Fibroblast of pulmonary artery (primary cell): ENCODE measurements around the gene MS4A13.

Experiments used
- DNase-seq: peaks from one replicate; pipeline ENCODE4 v3.0.0-alpha.2; 2010; ENCODE audit warnings: low read depth
- H3K4me3 ChIP-seq: replicated peaks from 2 replicates; pipeline ENCODE4 v1.5.1; 2011; ENCODE audit warnings: low read depth, mild to moderate bottlenecking, control low read depth, low read length, moderate library complexity
- CTCF ChIP-seq: IDR thresholded peaks from 2 replicates; pipeline ENCODE4 v1.5.1; 2011; ENCODE audit warnings: mild to moderate bottlenecking, control low read depth, low read length, inconsistent platforms; ENCODE audit errors: missing control alignments

MS4A13 gene

DNA sequence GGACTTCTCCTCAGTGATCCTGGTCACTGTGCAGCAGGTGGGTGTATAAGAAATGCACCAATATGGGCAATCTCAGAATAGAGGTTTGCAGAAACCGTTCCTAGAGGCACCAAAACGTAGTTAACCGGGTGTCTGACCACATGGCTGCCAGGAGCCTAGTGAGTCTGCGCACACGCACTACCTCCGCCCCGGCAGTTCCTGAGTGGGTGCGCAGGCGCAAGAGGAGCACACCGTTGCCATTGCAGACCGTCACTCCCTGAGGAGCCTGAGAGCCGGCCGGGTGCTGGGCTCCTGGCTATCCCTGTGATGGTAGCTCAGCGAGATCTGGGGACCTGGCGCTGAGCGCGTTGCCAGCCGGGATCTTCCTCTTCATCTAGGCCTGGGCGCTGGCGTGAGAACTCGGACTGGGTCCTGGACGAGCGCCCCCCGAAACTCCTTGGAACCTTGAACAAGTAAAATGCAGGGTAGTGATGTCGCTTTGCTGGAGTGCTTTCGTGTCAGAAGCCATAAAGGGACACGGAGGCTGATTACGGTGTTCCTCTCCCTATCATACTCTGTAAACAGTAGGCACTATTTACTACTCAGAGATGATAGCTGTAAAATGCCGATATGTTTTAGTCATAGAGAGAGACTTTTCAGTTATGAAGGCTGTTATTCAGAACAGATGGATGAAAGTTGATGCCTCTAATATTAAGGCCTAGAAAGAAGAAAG lies at the start of gene MS4A13:
Gene MS4A13, plus strand, starts transcription at position 249 of the 712 bp plus-strand sequence. CDS start 2,692 bp downstream, outside the sequence.
- no peak for DNase-seq
- H3K4me3 ChIP-seq = no peak within 1 kb of the TSS
- no peak for TF ChIP-seq CTCF

DNA sequence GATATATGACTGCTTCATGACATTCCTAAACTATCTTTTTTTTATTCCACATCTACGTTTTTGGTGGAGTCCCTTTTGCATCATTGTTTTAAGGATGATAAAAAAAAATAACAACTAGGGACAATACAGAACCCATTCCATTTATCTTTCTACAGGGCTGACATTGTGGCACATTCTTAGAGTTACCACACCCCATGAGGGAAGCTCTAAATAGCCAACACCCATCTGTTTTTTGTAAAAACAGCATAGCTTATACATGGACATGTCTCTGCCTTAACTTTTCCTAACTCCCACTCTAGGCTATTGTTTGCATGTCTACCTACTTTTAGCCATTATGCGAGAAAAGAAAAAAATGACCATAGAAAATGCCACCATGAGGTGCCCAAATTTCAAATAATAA lies 46.4 kb upstream of the MS4A13 start:
- no peak overlapping the region for H3K4me3 ChIP-seq
- no peak for TF ChIP-seq CTCF
- no peak for DNase-seq

DNA sequence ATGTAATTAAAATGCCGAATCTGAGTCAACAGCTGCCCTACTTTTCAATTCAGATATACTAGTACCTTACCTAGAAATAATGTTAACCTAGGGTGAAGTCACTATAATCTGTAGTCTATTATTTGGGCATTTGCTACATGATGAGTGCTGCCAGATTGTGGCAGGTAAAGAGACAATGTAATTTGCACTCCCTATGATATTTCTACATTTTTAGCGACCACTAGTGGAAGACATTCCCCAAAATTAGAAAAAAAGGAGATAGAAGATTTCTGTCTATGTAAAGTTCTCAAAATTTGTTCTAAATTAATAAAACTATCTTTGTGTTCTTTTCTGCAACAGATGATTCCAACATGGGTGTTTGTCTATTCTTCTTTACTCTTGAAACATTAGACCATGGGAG lies 45.5 kb upstream of the MS4A13 start:
- no peak for TF ChIP-seq CTCF
- DNase-seq = no peak
- no peak overlapping the region for H3K4me3 ChIP-seq

GRCh38 chr11:60477035-60477445 lies 38.2 kb upstream of the MS4A13 start:
- H3K4me3 ChIP-seq = no peak overlapping the region
- no peak for TF ChIP-seq CTCF
- no peak for DNase-seq

DNA sequence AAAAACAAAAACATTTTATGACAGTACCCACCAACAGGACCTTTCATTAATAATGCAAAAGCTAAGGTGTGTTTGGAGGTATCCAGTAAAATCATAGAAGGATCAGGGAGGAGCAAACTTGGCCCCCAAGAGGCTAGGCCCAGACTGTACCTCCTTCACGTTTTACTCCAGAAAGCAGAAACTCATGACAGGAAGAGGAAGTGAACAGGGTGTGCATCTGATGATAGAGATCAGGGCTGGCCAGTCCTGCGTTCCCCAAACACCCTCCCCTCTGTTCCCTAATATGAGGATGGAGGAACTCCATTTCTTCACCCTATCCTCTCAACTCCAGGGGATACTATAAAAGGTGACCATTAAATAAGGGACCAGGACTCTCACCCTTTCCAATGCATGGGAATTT lies 32.8 kb upstream of the MS4A13 start:
- H3K4me3 ChIP-seq = no peak overlapping the region
- TF ChIP-seq CTCF = no peak
- no peak for DNase-seq

DNA sequence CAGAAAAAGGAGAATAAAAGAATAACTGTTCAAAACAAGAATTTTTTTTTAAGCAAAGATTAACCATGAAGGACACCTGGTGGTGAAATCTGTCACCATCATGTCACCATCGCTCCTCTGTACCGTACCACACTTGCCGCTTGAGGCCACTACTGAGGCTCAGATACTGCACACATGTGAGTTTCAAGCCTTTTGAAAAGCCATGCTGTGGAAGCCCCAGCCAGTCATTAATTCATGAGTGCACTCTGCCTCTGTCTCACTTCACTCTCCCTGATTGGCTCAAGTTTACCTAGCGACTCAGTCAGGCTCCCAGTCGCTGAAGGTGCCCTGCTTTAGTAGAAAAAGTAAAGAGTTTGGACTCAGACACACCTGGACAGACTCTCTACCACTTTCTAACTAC lies 29.2 kb upstream of the MS4A13 start:
- no peak overlapping the region for H3K4me3 ChIP-seq
- no peak for DNase-seq
- no peak for TF ChIP-seq CTCF

- TF ChIP-seq CTCF = no peak
- DNase-seq = no peak
- H3K4me3 ChIP-seq = no peak within 1 kb of the TSS
Measured at GRCh38 chr11:60492488-60493009, 22.6 kb upstream of the MS4A13 start, which contains the start of gene MS4A12. Gene MS4A12 (plus strand): TSS chr11:60492778. CDS start chr11:60497319, 4,541 bp downstream.
